ENCODE data around the gene RAMACL. TPM values are rescaled to one million over a fixed set of nuclear protein-coding genes. Genes with fewer than 3 reads are reported as not detected.
"Not testable (repeated sequence)": the region's sequence is repeated elsewhere in the genome, so short reads cannot be mapped to it uniquely, and the experiment has no call there.

The RAMACL gene
- total RNA-seq, 2 donors from 2014 or later, result 4.6 to 4.7 TPM

GRCh38 chr6:166540631-166541331, 45.7 kb downstream of the RAMACL start:
- H3K9me3 ChIP-seq, result no peaks in the 10 kb centered on the region
- peaks cover 5% of the 10 kb centered on the region for H3K36me3 ChIP-seq
- no peak for TF ChIP-seq CTCF (IDR thresholded peaks at IDR 0.05)
- no peaks in the 10 kb centered on the region for H3K27me3 ChIP-seq (replicated peaks; ENCODE audit: insufficient read depth)
- H3K4me3 ChIP-seq, result peak overlapping the region; percentile 2
- ATAC-seq (ENCODE audit: insufficient number of reproducible peaks, low FRiP score, low read depth), result no peak
- H3K27ac ChIP-seq, result no peak overlapping the region
- no peak for DNase-seq (ENCODE audit: low spot score)
- no peaks in the 10 kb centered on the region for H3K4me1 ChIP-seq (ENCODE audit: control insufficient read depth in 1 of 2, low read depth in 2 of 2)

- H3K4me3 ChIP-seq, result no peak overlapping the region
- H3K27ac ChIP-seq, result no peak overlapping the region
- H3K36me3 ChIP-seq, result peaks cover 5% of the 10 kb centered on the region
- no peaks in the 10 kb centered on the region for H3K27me3 ChIP-seq (replicated peaks; ENCODE audit: insufficient read depth)
- TF ChIP-seq CTCF (IDR thresholded peaks at IDR 0.05), result no peak
- DNase-seq (ENCODE audit: low spot score) (no peak), ATAC-seq (ENCODE audit: insufficient number of reproducible peaks, low FRiP score, low read depth) (no peak)
- no peaks in the 10 kb centered on the region for H3K4me1 ChIP-seq (ENCODE audit: control insufficient read depth in 1 of 2, low read depth in 2 of 2)
- no peaks in the 10 kb centered on the region for H3K9me3 ChIP-seq
Observed at GRCh38 chr6:166539543-166539942, 46.9 kb downstream of the RAMACL start.

GRCh38 chr6:166539011-166539385, 47.5 kb downstream of the RAMACL start:
- not testable (repeated sequence) for H3K36me3 ChIP-seq; ATAC-seq (ENCODE audit: insufficient number of reproducible peaks, low FRiP score, low read depth); H3K27me3 ChIP-seq (replicated peaks; ENCODE audit: insufficient read depth); H3K4me1 ChIP-seq (ENCODE audit: control insufficient read depth in 1 of 2, low read depth in 2 of 2); DNase-seq (ENCODE audit: low spot score); H3K4me3 ChIP-seq; H3K9me3 ChIP-seq; H3K27ac ChIP-seq

GRCh38 chr6:166538297-166539010, 48.0 kb downstream of the RAMACL start:
- no peak for TF ChIP-seq CTCF (IDR thresholded peaks at IDR 0.05)
- no peak overlapping the region for H3K27ac ChIP-seq
- ATAC-seq (ENCODE audit: insufficient number of reproducible peaks, low FRiP score, low read depth), result no peak
- no peaks in the 10 kb centered on the region for H3K27me3 ChIP-seq (replicated peaks; ENCODE audit: insufficient read depth)
- peaks cover 5% of the 10 kb centered on the region for H3K36me3 ChIP-seq
- H3K9me3 ChIP-seq, result no peaks in the 10 kb centered on the region
- H3K4me1 ChIP-seq (ENCODE audit: control insufficient read depth in 1 of 2, low read depth in 2 of 2), result no peaks in the 10 kb centered on the region
- no peak for DNase-seq (ENCODE audit: low spot score)
- no peak overlapping the region for H3K4me3 ChIP-seq

- no peak overlapping the region for H3K4me3 ChIP-seq
- no peaks in the 10 kb centered on the region for H3K27me3 ChIP-seq (replicated peaks; ENCODE audit: insufficient read depth)
- H3K4me1 ChIP-seq (ENCODE audit: control insufficient read depth in 1 of 2, low read depth in 2 of 2), result no peaks in the 10 kb centered on the region
- no peak overlapping the region for H3K27ac ChIP-seq
- peaks cover 5% of the 10 kb centered on the region for H3K36me3 ChIP-seq
- no peak for TF ChIP-seq CTCF (IDR thresholded peaks at IDR 0.05)
- H3K9me3 ChIP-seq, result no peaks in the 10 kb centered on the region
- ATAC-seq (ENCODE audit: insufficient number of reproducible peaks, low FRiP score, low read depth) (no peak), DNase-seq (ENCODE audit: low spot score) (no peak)
Observed at GRCh38 chr6:166534658-166535406, 51.6 kb downstream of the RAMACL start.

All from thoracic aorta (tissue), 2 donors.